OCI-LY1 (cell line): ENCODE measurements around the gene MINDY1.

Source experiments
- EZH2 ChIP-seq: fragments of 200-600 bp; sonication (generic), shearing (Covaris generic); IDR thresholded peaks from 2 replicates; pipeline ENCODE4 v1.8.0; 2017; ENCODE audit warnings: borderline replicate concordance, mixed run types, mild to moderate bottlenecking, antibody characterized with exemption, low read length, moderate library complexity, mixed read lengths
- TF ChIP-seq, protein P1 (sequence below): fragments of 200-600 bp; sonication (generic), shearing (Covaris generic); IDR thresholded peaks from 2 replicates; pipeline ENCODE4 v1.5.1; 2017; ENCODE audit warnings: mild to moderate bottlenecking, antibody characterized with exemption, low read length, moderate library complexity, mixed read lengths

DNA sequence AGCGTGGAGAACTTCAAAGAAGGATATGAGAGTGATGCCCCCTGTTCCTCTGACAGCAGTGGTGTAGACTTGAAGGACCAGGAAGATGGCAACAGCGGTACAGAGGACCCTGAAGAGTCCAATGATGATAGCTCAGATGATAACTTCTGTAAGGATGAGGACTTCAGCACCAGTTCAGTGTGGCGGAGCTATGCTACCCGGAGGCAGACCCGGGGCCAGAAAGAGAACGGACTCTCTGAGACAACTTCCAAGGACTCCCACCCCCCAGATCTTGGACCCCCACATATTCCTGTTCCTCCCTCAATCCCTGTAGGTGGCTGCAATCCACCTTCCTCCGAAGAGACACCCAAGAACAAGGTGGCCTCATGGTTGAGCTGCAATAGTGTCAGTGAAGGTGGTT, 46.1 kb downstream of the MINDY1 start:
- TF ChIP-seq, protein P1, sequence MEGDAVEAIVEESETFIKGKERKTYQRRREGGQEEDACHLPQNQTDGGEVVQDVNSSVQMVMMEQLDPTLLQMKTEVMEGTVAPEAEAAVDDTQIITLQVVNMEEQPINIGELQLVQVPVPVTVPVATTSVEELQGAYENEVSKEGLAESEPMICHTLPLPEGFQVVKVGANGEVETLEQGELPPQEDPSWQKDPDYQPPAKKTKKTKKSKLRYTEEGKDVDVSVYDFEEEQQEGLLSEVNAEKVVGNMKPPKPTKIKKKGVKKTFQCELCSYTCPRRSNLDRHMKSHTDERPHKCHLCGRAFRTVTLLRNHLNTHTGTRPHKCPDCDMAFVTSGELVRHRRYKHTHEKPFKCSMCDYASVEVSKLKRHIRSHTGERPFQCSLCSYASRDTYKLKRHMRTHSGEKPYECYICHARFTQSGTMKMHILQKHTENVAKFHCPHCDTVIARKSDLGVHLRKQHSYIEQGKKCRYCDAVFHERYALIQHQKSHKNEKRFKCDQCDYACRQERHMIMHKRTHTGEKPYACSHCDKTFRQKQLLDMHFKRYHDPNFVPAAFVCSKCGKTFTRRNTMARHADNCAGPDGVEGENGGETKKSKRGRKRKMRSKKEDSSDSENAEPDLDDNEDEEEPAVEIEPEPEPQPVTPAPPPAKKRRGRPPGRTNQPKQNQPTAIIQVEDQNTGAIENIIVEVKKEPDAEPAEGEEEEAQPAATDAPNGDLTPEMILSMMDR, result no peak
- TF ChIP-seq EZH2, result no peak
